GM10248 (cell line): ENCODE data around the gene PFKFB3.

Experiments
- CTCF ChIA-PET: fragments of 300-600 bp; sonication (Branson Sonifier 250); formaldehyde crosslinking; extraction: SDS; loops from one replicate; lab custom pipeline; 2021; ENCODE audit warnings: antibody characterized with exemption; lab: Yijun Ruan, JAX
- POLR2A ChIA-PET: fragments of 350-650 bp; sonication (Branson Sonifier 250); formaldehyde crosslinking; extraction: SDS; loops from one replicate; lab custom pipeline; 2020; ENCODE audit warnings: antibody characterized with exemption; lab: Yijun Ruan, JAX
- DNase-seq: peaks from one replicate; pipeline ENCODE4 v3.0.0; 2012; ENCODE audit errors: extremely low spot score
- TF ChIP-seq, protein P1 (sequence below): IDR thresholded peaks from 2 replicates; pipeline ENCODE4 v1.5.1; 2012; ENCODE audit warnings: mild to moderate bottlenecking, low read depth; ENCODE audit errors: extremely low read depth, missing control alignments, control extremely low read depth

Gene PFKFB3

GRCh38 chr10:6197321-6197720 is 5.4 kb upstream of the PFKFB3 start:
- POLR2A ChIA-PET: no interaction called here
- DNase-seq: no peak
- TF ChIP-seq, protein P1, sequence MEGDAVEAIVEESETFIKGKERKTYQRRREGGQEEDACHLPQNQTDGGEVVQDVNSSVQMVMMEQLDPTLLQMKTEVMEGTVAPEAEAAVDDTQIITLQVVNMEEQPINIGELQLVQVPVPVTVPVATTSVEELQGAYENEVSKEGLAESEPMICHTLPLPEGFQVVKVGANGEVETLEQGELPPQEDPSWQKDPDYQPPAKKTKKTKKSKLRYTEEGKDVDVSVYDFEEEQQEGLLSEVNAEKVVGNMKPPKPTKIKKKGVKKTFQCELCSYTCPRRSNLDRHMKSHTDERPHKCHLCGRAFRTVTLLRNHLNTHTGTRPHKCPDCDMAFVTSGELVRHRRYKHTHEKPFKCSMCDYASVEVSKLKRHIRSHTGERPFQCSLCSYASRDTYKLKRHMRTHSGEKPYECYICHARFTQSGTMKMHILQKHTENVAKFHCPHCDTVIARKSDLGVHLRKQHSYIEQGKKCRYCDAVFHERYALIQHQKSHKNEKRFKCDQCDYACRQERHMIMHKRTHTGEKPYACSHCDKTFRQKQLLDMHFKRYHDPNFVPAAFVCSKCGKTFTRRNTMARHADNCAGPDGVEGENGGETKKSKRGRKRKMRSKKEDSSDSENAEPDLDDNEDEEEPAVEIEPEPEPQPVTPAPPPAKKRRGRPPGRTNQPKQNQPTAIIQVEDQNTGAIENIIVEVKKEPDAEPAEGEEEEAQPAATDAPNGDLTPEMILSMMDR: no peak
- CTCF ChIA-PET: no interaction called here

GRCh38 chr10:6198171-6198570 is 4.6 kb upstream of the PFKFB3 start:
- TF ChIP-seq, protein P1: no peak
- POLR2A ChIA-PET: no interaction called here
- DNase-seq: no peak
- CTCF ChIA-PET: interaction anchor here (0.9 to 5.7 kb wide), 4 partner anchors 13 to 204 kb away, joined by 3 to 136 read pairs (median 4); no protein-coding TSS in a partner anchor

DNA sequence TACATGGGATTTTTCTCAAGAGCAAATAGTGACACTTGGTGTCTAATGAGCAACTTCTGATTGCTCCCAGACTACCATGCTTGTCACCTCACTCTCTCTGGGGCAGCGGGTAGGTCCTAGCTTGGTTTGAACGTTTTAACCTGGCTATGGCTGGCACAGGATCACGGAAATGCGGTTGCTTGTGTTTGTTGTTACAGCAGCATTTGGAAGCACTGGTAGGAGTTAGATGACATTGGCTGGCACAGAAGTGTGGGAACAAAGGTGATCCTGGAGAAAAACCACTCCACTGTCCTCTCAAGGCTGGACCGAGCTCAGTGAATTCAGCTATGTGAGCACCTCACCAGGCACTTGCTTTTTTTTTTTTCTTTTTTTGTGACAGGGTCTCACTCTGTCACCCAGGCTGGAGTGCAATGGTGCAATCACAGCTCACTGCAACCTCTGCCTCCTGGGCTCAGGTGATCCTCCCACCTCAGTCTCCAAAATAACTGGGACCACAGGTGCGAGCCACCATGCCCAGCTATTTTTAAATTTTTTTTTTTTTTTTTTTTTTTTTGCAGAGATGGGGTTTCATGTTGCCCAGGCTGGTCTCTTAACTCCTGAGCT is 3.5 kb upstream of the PFKFB3 start:
- TF ChIP-seq, protein P1: no peak
- CTCF ChIA-PET: interaction anchor here (0.9 to 5.7 kb wide), 8 partner anchors 14 to 203 kb away, joined by 3 to 136 read pairs (median 5); no protein-coding TSS in a partner anchor
- POLR2A ChIA-PET: no interaction called here
- no peak for DNase-seq

GRCh38 chr10:6200440-6200733 is 2.3 kb upstream of the PFKFB3 start:
- POLR2A ChIA-PET: interaction anchor here (0.6 kb wide), 1 partner anchor 200 kb away, joined by 4 read pairs; no protein-coding TSS in a partner anchor

DNA sequence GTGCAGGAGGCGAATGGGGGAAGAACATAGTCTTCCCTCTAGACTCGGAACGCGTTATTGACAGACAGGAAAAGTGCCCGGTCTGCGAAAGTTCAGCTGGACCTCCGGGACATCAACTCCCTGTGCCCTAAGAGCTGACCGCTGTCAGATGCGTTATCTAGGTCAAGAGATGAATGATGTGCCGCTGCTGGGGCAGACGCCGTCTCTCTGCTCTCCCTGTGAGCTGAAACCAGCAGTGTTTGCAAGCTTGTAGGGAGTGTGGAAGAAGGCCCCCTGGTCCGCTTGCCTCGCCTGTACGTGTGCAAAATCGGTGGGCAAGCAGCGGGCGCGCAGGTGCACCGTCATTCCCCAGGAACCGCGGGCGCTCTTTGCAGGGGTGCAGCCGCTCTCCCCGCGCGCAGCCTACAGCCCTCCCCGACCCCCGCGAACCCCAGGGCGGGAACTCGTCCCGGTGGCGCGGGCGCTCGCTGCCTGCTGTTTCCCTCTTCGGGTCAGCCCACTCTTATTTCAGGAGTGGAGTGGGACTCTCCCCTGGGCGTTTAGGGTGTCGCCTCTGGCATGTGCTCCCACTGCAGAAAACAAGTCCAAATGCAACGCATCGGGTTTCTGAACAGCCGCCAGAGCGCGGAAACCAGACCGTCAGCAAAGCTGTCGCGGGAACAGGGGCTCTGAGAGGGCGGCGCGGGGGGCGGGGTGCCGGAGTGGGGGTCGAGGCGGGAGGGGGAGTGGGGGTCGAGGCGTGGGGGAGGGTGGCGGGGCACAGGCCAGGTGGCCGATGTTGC is 1.8 kb upstream of the PFKFB3 start:
- ChIA-PET CTCF (interaction anchor here (0.9 to 5.7 kb wide), 21 partner anchors 11 to 210 kb away, joined by 3 to 136 read pairs (median 7); no protein-coding TSS in a partner anchor), POLR2A (interaction anchor here (0.6 kb wide), 2 partner anchors 200 to 1584 kb away, joined by 4 to 6 read pairs; no protein-coding TSS in a partner anchor)
- TF ChIP-seq, protein P1: no peak
- no peak for DNase-seq

More at GRCh38 chr10:6200440-6200733, 2.3 kb upstream of the PFKFB3 start:
- TF ChIP-seq, protein P1: no peak
- no peak for DNase-seq
- CTCF ChIA-PET: interaction anchor here (0.9 to 5.7 kb wide), 12 partner anchors 17 to 211 kb away, joined by 3 to 136 read pairs (median 4); no protein-coding TSS in a partner anchor

- CTCF ChIA-PET: interaction anchor here (1.1 to 5.7 kb wide), 29 partner anchors 11 to 225 kb away, joined by 3 to 136 read pairs (median 7); no protein-coding TSS in a partner anchor
- POLR2A ChIA-PET: interaction anchor here (0.6 to 2.2 kb wide), 8 partner anchors 38 to 1584 kb away, joined by 5 to 42 read pairs (median 6); no protein-coding TSS in a partner anchor
- TF ChIP-seq, protein P1: no peak
- peak; percentile 89 for DNase-seq
Measured at GRCh38 chr10:6201516-6201975, 1.2 kb upstream of the PFKFB3 start.
